Measurements from ENCODE around the gene DCTN5. TPM values are rescaled to one million over a fixed set of nuclear protein-coding genes. Genes with fewer than 3 reads are reported as not detected.

The DCTN5 gene
- total and polyA plus RNA-seq, 2 of the 13 experiments (the other 11 are each of a cell fraction or from before 2014, with no cell fraction given) = 105 to 207 TPM

- 0 out of 2 replicates have a peak, but pooled peaks have one; percentile 90 for TF ChIP-seq PAX8 (CRISPR knock-in tag; IDR thresholded peaks at IDR 0.05; ENCODE audit: borderline replicate concordance)
- 0 out of 2 replicates have a peak, but pooled peaks have one; percentile 43 for TF ChIP-seq JUNB (CRISPR knock-in tag; IDR thresholded peaks at IDR 0.05; ENCODE audit: borderline replicate concordance)
- no peak for TF ChIP-seq ZBTB14 (CRISPR knock-in tag; IDR thresholded peaks at IDR 0.05)
- peak; percentile 30; the same call in 1 of the 2 replicates for TF ChIP-seq ZNF543 (CRISPR knock-in tag; IDR thresholded peaks at IDR 0.05)
- 0 out of 2 replicates have a peak, but pooled peaks have one; percentile 16 for TF ChIP-seq ZXDC (CRISPR knock-in tag; IDR thresholded peaks at IDR 0.05)
- no peak for TF ChIP-seq ZNF766 (CRISPR knock-in tag; IDR thresholded peaks at IDR 0.05; ENCODE audit: borderline replicate concordance)
- no peak for TF ChIP-seq BRD4 (CRISPR knock-in tag; IDR thresholded peaks at IDR 0.05)
- no peak for TF ChIP-seq BHLHE40 (IDR thresholded peaks at IDR 0.05; ENCODE audit: low read length)
- TF ChIP-seq HES4 (CRISPR knock-in tag; IDR thresholded peaks at IDR 0.05; ENCODE audit: borderline replicate concordance) = no peak; the same call in 1 of the 2 replicates
- no peak for TF ChIP-seq ZNF644 (CRISPR knock-in tag; IDR thresholded peaks at IDR 0.05; ENCODE audit: low read depth)
- TF ChIP-seq CHCHD3 (CRISPR knock-in tag; IDR thresholded peaks at IDR 0.05) = 0 out of 2 replicates have a peak, but pooled peaks have one; percentile 26
- TF ChIP-seq EHMT2 (IDR thresholded peaks at IDR 0.05; ENCODE audit: borderline replicate concordance, low read depth, low read length) = no peak
- no peak for TF ChIP-seq PBX3 (CRISPR knock-in tag; IDR thresholded peaks at IDR 0.05; ENCODE audit: borderline replicate concordance)
- TF ChIP-seq ONECUT2 (CRISPR knock-in tag; IDR thresholded peaks at IDR 0.05) = no peak
- 0 out of 2 replicates have a peak, but pooled peaks have one; percentile 32 for TF ChIP-seq ZNF780A (CRISPR knock-in tag; IDR thresholded peaks at IDR 0.05)
- peak; percentile 92 for TF ChIP-seq ZNF687 (CRISPR knock-in tag; IDR thresholded peaks at IDR 0.05)
- no peak for TF ChIP-seq SMAD3 (CRISPR knock-in tag; IDR thresholded peaks at IDR 0.05)
- no peak for TF ChIP-seq ZNF382 (CRISPR knock-in tag; IDR thresholded peaks at IDR 0.05; ENCODE audit: borderline replicate concordance)
- TF ChIP-seq MED8 (CRISPR knock-in tag; IDR thresholded peaks at IDR 0.05; ENCODE audit: insufficient replicate concordance) = peak; percentile 49
- TF ChIP-seq RBM39 (IDR thresholded peaks at IDR 0.05; ENCODE audit: low read depth, low read length, poor library complexity, severe bottlenecking) = no peak
Observed at GRCh38 chr16:23694644-23695373, 53.5 kb downstream of the DCTN5 start (continued).
